GM12892 (cell line): ENCODE results near the gene AMOTL1.

ENCODE experiments used
- POLR2A ChIP-seq: IDR thresholded peaks from 2 replicates; pipeline ENCODE4 v1.6.1; 2011; ENCODE audit warnings: low read depth, low read length, control low read depth
- POLR2AphosphoS5 ChIP-seq: IDR thresholded peaks from 2 replicates; pipeline ENCODE4 v1.6.1; 2011; ENCODE audit warnings: low read depth, low read length, control low read depth

GRCh38 chr11:94885581-94885980, 117.4 kb downstream of the AMOTL1 start:
- TF ChIP-seq POLR2A (no peak), POLR2AphosphoS5 (no peak)
